HepG2 (cell line): ENCODE data around the gene TSSK6. TPM values are rescaled to one million over a fixed set of nuclear protein-coding genes. Genes with fewer than 3 reads are reported as not detected.

Source experiments
- AKNA ChIP-seq: sonication (generic); formaldehyde crosslinking; IDR thresholded peaks from 2 replicates; pipeline ENCODE4 v1.4.0; 2020; ENCODE audit warnings: missing genetic modification reagents, borderline replicate concordance
- ATF2 ChIP-seq: sonication (generic); formaldehyde crosslinking; IDR thresholded peaks from 2 replicates; pipeline ENCODE4 v1.4.0; 2020; ENCODE audit warnings: missing genetic modification reagents
- BRD4 ChIP-seq: sonication (generic); formaldehyde crosslinking; IDR thresholded peaks from 2 replicates; pipeline ENCODE4 v1.4.0; 2020; ENCODE audit warnings: missing genetic modification reagents
- CSRNP2 ChIP-seq: sonication (generic); formaldehyde crosslinking; conservative IDR thresholded peaks from 2 replicates; pipeline ENCODE4 v1.8.0; 2022; ENCODE audit warnings: low read depth, missing genetic modification reagents
- HOXA9 ChIP-seq: sonication (generic); formaldehyde crosslinking; IDR thresholded peaks from 2 replicates; pipeline ENCODE4 v1.8.1; 2022; ENCODE audit warnings: missing genetic modification reagents, mild to moderate bottlenecking, moderate library complexity, borderline replicate concordance
- MED1 ChIP-seq: sonication (generic); formaldehyde crosslinking; IDR thresholded peaks from 2 replicates; pipeline ENCODE4 v1.4.0; 2020; ENCODE audit warnings: missing genetic modification reagents
- MIXL1 ChIP-seq: IDR thresholded peaks from 2 replicates; pipeline ENCODE4 v1.6.1; 2016
- NR2C2 ChIP-seq: sonication (generic); formaldehyde crosslinking; IDR thresholded peaks from 2 replicates; pipeline ENCODE4 v1.4.0; 2020; ENCODE audit warnings: missing genetic modification reagents, mild to moderate bottlenecking, moderate library complexity, borderline replicate concordance
- NR2F1 ChIP-seq, 2 experiments: fragments of 450-650 bp in 1 of 2; formaldehyde crosslinking in 1 of 2; IDR thresholded peaks; 2 replicates each; pipeline versions ENCODE4 v1.5.0 to v1.6.1; 2016 to 2020; ENCODE audit warnings: mild to moderate bottlenecking in 1 of 2, missing compliant biosample characterization in 1 of 2, missing genetic modification reagents in 1 of 2, moderate library complexity in 1 of 2
- POLR2AphosphoS2 ChIP-seq: IDR thresholded peaks from 2 replicates; pipeline ENCODE4 v1.6.1; 2011; ENCODE audit warnings: low read depth, low read length, improper control_type of control experiment
- WIZ ChIP-seq: sonication (generic); formaldehyde crosslinking; IDR thresholded peaks from 2 replicates; pipeline ENCODE4 v1.5.1; 2020; ENCODE audit warnings: mild to moderate bottlenecking, missing genetic modification reagents
- ZFP41 ChIP-seq: sonication (generic); formaldehyde crosslinking; IDR thresholded peaks from 2 replicates; pipeline ENCODE4 v1.4.0; 2020; ENCODE audit warnings: mild to moderate bottlenecking, missing genetic modification reagents, borderline replicate concordance
- ZKSCAN1 ChIP-seq: fragments of 150-350 bp; IDR thresholded peaks from 2 replicates; pipeline ENCODE4 v1.6.1; 2014; ENCODE audit warnings: low read length
- ZNF235 ChIP-seq: sonication (generic); formaldehyde crosslinking; IDR thresholded peaks from 2 replicates; pipeline ENCODE4 v1.8.1; 2023; ENCODE audit warnings: mild to moderate bottlenecking, missing genetic modification reagents, borderline replicate concordance
- ZNF264 ChIP-seq: sonication (generic); formaldehyde crosslinking; IDR thresholded peaks from 2 replicates; pipeline ENCODE4 v1.4.0; 2020; ENCODE audit warnings: missing genetic modification reagents
- ZNF280B ChIP-seq: sonication (generic); formaldehyde crosslinking; IDR thresholded peaks from 2 replicates; pipeline ENCODE4 v1.5.0; 2020; ENCODE audit warnings: missing genetic modification reagents, mild to moderate bottlenecking, borderline replicate concordance
- ZNF329 ChIP-seq: sonication (generic); formaldehyde crosslinking; IDR thresholded peaks from 2 replicates; pipeline ENCODE4 v1.9.0; 2021; ENCODE audit warnings: low read depth, mild to moderate bottlenecking, missing genetic modification reagents
- ZNF446 ChIP-seq: sonication (generic); formaldehyde crosslinking; IDR thresholded peaks from 2 replicates; pipeline ENCODE4 v1.5.0; 2020; ENCODE audit warnings: mild to moderate bottlenecking, missing genetic modification reagents
- ZNF784 ChIP-seq: sonication (generic); formaldehyde crosslinking; IDR thresholded peaks from 2 replicates; pipeline ENCODE4 v1.5.1; 2020; ENCODE audit warnings: missing genetic modification reagents, mild to moderate bottlenecking, borderline replicate concordance
- polyA plus RNA-seq, 8 experiments: library from polyadenylated mRNA; depleted of rRNA in 3 of 8; stranded (reverse) in 7 of 8; unstranded in 1 of 8; fragments of >200 nt; fragmentation: Illumina TruSeq in 4 of 8; extraction: Trizol in 4 of 8; gene quantifications; 2 replicates each; pipeline versions ENCODE4 v1.2.1 to v1.2.3, GENCODE V29; 2011 to 2016; ENCODE audit warnings: low read depth in 4 of 8, missing spikeins in 1 of 8, mixed read lengths in 1 of 8; ENCODE audit not compliant: insufficient read depth in 1 of 8
- total RNA-seq, 5 experiments: library from RNA; depleted of rRNA; stranded (reverse); fragments of >200 nt; fragmentation: Illumina TruSeq; extraction: Trizol; gene quantifications; 2 replicates each; pipeline ENCODE4 v1.2.3, GENCODE V29; 2016; ENCODE audit warnings: low read depth in 1 of 5

TSSK6 gene
- total and polyA plus RNA-seq, 2 of the 13 experiments (the other 11 are each of a cell fraction or from before 2014, with no cell fraction given) = 0.71 to 1.2 TPM

GRCh38 chr19:19531951-19532805 is 16.8 kb upstream of the TSSK6 start (continued):
- TF ChIP-seq HOXA9 (CRISPR knock-in tag) (no peak), ATF2 (CRISPR knock-in tag) (no peak), NR2F1 (CRISPR knock-in tag; IDR thresholded peaks at IDR 0.05) (no peak), ZNF329 (CRISPR knock-in tag) (no peak), CSRNP2 (CRISPR knock-in tag) (no peak), ZFP41 (CRISPR knock-in tag) (no peak), ZNF784 (CRISPR knock-in tag) (no peak), NR2C2 (CRISPR knock-in tag) (no peak), ZNF235 (CRISPR knock-in tag) (no peak), MED1 (no peak), ZNF446 (CRISPR knock-in tag) (no peak), MIXL1 (CRISPR knock-in tag) (no peak), AKNA (CRISPR knock-in tag) (no peak), ZNF264 (CRISPR knock-in tag) (no peak), ZKSCAN1 (no peak), ZNF280B (no peak), BRD4 (CRISPR knock-in tag) (no peak), POLR2AphosphoS2 (no peak), WIZ (CRISPR knock-in tag) (no peak)
